GM19351 (cell line): ENCODE data around the gene CLDN16.

ENCODE experiments used
- ATAC-seq: cut with Tn5 transposase; IDR thresholded peaks from one replicate; pipeline ENCODE4 v1.9.1; 2021; ENCODE audit warnings: mild to moderate bottlenecking, moderate library complexity; ENCODE audit not compliant: unreplicated experiment

CLDN16 gene

GRCh38 chr3:190433626-190434025 is 45.7 kb downstream of the CLDN16 start:
- no peak for ATAC-seq

GRCh38 chr3:190435618-190436017 is 47.7 kb downstream of the CLDN16 start:
- no peak for ATAC-seq

- ATAC-seq: no peak
Measured at GRCh38 chr3:190436331-190436730, 48.4 kb downstream of the CLDN16 start.

GRCh38 chr3:190442240-190442639 is 54.3 kb downstream of the CLDN16 start:
- no peak for ATAC-seq

- ATAC-seq: no peak
Measured at GRCh38 chr3:190443257-190443656, 55.3 kb downstream of the CLDN16 start.

GRCh38 chr3:190444006-190444405 is 56.0 kb downstream of the CLDN16 start:
- ATAC-seq: no peak

- no peak for ATAC-seq
Measured at GRCh38 chr3:190444576-190445145, 56.7 kb downstream of the CLDN16 start.

- no peak for ATAC-seq
Measured at GRCh38 chr3:190446573-190447279, 58.8 kb downstream of the CLDN16 start.

GRCh38 chr3:190448256-190448655 is 60.3 kb downstream of the CLDN16 start:
- no peak for ATAC-seq

- no peak for ATAC-seq
Measured at GRCh38 chr3:190449801-190450200, 61.8 kb downstream of the CLDN16 start, which contains the start of gene TMEM207. TSS of gene TMEM207 (minus strand) at chr3:190449901. CDS start at chr3:190449809, 92 bp downstream.

- no peak for ATAC-seq
Measured at GRCh38 chr3:190455828-190456227, 67.9 kb downstream of the CLDN16 start.

GRCh38 chr3:190456770-190457169 is 68.8 kb downstream of the CLDN16 start:
- ATAC-seq: no peak

- no peak for ATAC-seq
Measured at GRCh38 chr3:190458040-190458439, 70.1 kb downstream of the CLDN16 start.
